Colonic mucosa (tissue), 4 donors: ENCODE data around the gene PRSS3. TPM values are rescaled to one million over a fixed set of nuclear protein-coding genes. Genes with fewer than 3 reads are reported as not detected.
"Not testable (repeated sequence)": the region's sequence is repeated elsewhere in the genome, so short reads cannot be mapped to it uniquely, and the experiment has no call there.

Experiments used
- DNase-seq: peaks from one replicate; pipeline ENCODE4 v3.0.0-alpha.2; 2020
- H3K27ac ChIP-seq: fragments of 200-600 bp; one replicate; pipeline ENCODE4 v1.8.0; 2021
- H3K27me3 ChIP-seq: fragments of 200-600 bp; one replicate; pipeline ENCODE4 v1.8.0; 2021
- H3K36me3 ChIP-seq: fragments of 200-600 bp; one replicate; pipeline ENCODE4 v1.8.0; 2021
- H3K4me1 ChIP-seq: fragments of 200-600 bp; one replicate; pipeline ENCODE4 v1.8.0; 2021; ENCODE audit warnings: mild to moderate bottlenecking
- H3K4me3 ChIP-seq: fragments of 200-600 bp; one replicate; pipeline ENCODE4 v1.8.0; 2021
- H3K9ac ChIP-seq, 2 donors: one replicate each; pipeline ENCODE4 v1.7.0; 2013; ENCODE audit warnings: control low read depth in 2 of 2, low read depth in 2 of 2, low read length in 2 of 2
- H3K9me3 ChIP-seq: fragments of 200-600 bp; one replicate; pipeline ENCODE4 v1.8.0; 2021
- CTCF ChIP-seq: fragments of 200-600 bp; IDR thresholded peaks from one replicate; pipeline ENCODE4 v1.8.0; 2022; ENCODE audit warnings: antibody characterized with exemption, mild to moderate bottlenecking
- intact Hi-C: fragments of 100-400 bp; cut with DNase I; formaldehyde crosslinking; loops from one replicate; pipeline ENCODE4 v1.14.1; 2022
- total RNA-seq, 2 donors: library from RNA; stranded (reverse); fragmentation: NEBNext Ultra II Directional in 1 of 2; extraction: Animal tissue kit (Norgen Biotek cat#: 25700) in 1 of 2; gene quantifications; one replicate each; pipeline ENCODE4 v1.2.1, GENCODE V29; 2021
- donor health status: healthy.
- donor health status: DM: no; HTN: no; CAD: no.
- donor health status: DM: no; HTN: no; CAD: no.

PRSS3 gene
- total RNA-seq, 2 donors from 2014 or later: 148 to 191 TPM

GRCh38 chr9:33795819-33796218, 458 bp downstream of the PRSS3 start:
- Histone ChIP-seq H3K27me3 (no peaks in the 10 kb centered on the region), H3K4me3 (no peak overlapping the region), H3K27ac (no peak overlapping the region), H3K9me3 (no peaks in the 10 kb centered on the region), H3K36me3 (no peaks in the 10 kb centered on the region), H3K9ac (no peak overlapping the region), H3K4me1 (no peaks in the 10 kb centered on the region)
- TF ChIP-seq CTCF: no peak
- intact Hi-C loops: no loop called here
- DNase-seq: peak; percentile 46

GRCh38 chr9:33796679-33797078, 1.3 kb downstream of the PRSS3 start:
- H3K36me3 ChIP-seq, H3K27ac ChIP-seq, H3K9me3 ChIP-seq, DNase-seq, H3K4me1 ChIP-seq, H3K9ac ChIP-seq, H3K4me3 ChIP-seq, H3K27me3 ChIP-seq, intact Hi-C loops: not testable (repeated sequence)

- Histone ChIP-seq H3K27ac (no peak overlapping the region), H3K36me3 (no peaks in the 10 kb centered on the region), H3K27me3 (no peaks in the 10 kb centered on the region), H3K4me1 (no peaks in the 10 kb centered on the region), H3K9ac (no peak overlapping the region), H3K9me3 (no peaks in the 10 kb centered on the region), H3K4me3 (no peak overlapping the region)
- intact Hi-C loops: no loop called here
- no peak for DNase-seq
- TF ChIP-seq CTCF: no peak
Measured at GRCh38 chr9:33797837-33798236, 2.5 kb downstream of the PRSS3 start.

DNA sequence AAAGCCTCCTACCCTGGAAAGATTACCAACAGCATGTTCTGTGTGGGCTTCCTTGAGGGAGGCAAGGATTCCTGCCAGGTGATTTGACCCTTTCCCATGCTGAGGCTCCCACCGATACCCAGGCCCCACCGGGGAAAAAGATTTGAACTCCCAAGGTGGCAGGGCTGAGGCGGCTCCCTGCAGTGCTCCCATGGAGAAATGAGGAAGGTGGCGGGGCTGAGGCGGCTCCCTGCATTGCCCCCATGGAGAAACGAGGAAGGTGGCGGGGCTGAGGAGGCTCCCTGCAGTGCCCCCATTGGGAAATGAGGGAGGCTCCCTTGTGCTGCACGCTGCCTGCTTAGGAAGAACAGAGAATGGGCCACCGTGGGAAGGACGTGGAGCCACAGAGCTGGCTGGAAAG, 3.2 kb downstream of the PRSS3 start:
- no peak overlapping the region for H3K9ac ChIP-seq
- no peaks in the 10 kb centered on the region for H3K4me1 ChIP-seq
- no peaks in the 10 kb centered on the region for H3K27me3 ChIP-seq
- no peak for DNase-seq
- H3K9me3 ChIP-seq: no peaks in the 10 kb centered on the region
- TF ChIP-seq CTCF: no peak
- H3K4me3 ChIP-seq: no peak overlapping the region
- H3K36me3 ChIP-seq: no peaks in the 10 kb centered on the region
- intact Hi-C loops: no loop called here
- H3K27ac ChIP-seq: no peak overlapping the region

- Histone ChIP-seq H3K27ac (no peak overlapping the region), H3K4me3 (no peak overlapping the region), H3K9ac (no peak overlapping the region), H3K36me3 (no peaks in the 10 kb centered on the region), H3K9me3 (no peaks in the 10 kb centered on the region), H3K27me3 (no peaks in the 10 kb centered on the region), H3K4me1 (no peaks in the 10 kb centered on the region)
- no peak for TF ChIP-seq CTCF
- intact Hi-C loops: no loop called here
- DNase-seq: no peak
Measured at GRCh38 chr9:33799928-33800704, 4.8 kb downstream of the PRSS3 start.

- Histone ChIP-seq H3K9ac (no peak overlapping the region), H3K27me3 (no peaks in the 10 kb centered on the region), H3K27ac (no peak overlapping the region), H3K36me3 (no peaks in the 10 kb centered on the region), H3K4me3 (no peak overlapping the region), H3K4me1 (no peaks in the 10 kb centered on the region), H3K9me3 (no peaks in the 10 kb centered on the region)
- intact Hi-C loops: no loop called here
- no peak for TF ChIP-seq CTCF
- DNase-seq: no peak
Measured at GRCh38 chr9:33800886-33801285, 5.5 kb downstream of the PRSS3 start.

DNA sequence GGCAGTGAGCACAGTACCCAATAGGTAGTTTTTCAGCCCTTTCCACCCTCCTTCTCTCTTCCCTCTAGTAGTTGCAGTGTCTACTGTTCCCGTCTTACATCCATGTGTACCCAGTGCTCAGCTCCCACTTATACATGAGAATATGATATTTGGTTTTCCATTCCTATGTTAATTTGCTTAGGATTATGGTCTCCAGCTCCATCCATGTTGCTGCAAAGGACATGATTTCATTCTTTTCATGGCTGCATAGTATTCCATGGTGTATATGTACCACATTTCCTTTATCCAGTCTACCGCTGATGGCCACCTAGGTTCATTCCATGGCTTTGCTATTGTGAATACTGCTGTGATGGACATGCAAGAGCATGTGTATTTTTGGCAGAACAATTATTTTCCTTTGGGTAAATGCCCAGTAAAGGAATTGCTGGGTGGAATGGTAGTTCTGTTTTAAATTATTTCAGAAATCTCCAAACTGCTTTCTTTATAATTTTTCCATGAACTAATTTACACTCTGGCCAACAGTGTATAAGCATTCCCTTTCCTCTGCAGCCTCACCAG, 6.7 kb downstream of the PRSS3 start:
- H3K27ac ChIP-seq, H3K27me3 ChIP-seq, H3K4me1 ChIP-seq, DNase-seq, H3K4me3 ChIP-seq, intact Hi-C loops, H3K9ac ChIP-seq, H3K36me3 ChIP-seq, H3K9me3 ChIP-seq: not testable (repeated sequence)

DNA sequence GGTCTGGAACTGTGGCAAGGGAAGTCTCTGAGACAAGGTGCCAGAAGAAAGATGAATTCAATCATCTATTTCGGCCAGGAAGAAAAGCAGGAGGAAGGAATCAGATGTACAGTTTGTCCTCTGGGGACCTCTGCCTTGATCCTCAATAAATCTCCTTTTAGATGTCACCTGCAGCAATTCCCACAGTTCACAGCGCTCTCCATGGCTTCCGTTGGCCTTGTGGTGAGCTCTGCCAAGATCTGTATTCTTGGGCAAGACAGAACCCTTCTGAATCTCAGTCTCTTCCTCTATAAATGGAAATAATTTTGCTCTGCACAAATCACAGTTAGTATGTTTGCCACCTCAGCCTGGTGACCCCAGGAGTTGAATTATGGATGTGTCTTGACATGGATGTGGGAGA, 8.8 kb downstream of the PRSS3 start:
- H3K4me3 ChIP-seq, DNase-seq, H3K27ac ChIP-seq, intact Hi-C loops, H3K27me3 ChIP-seq, H3K36me3 ChIP-seq, H3K9ac ChIP-seq, H3K4me1 ChIP-seq, H3K9me3 ChIP-seq: not testable (repeated sequence)

GRCh38 chr9:33807156-33807555, 11.8 kb downstream of the PRSS3 start:
- not testable (repeated sequence) for H3K27ac ChIP-seq

More at GRCh38 chr9:33807156-33807555, 11.8 kb downstream of the PRSS3 start:
- H3K36me3 ChIP-seq, H3K4me1 ChIP-seq, H3K9ac ChIP-seq, H3K4me3 ChIP-seq, intact Hi-C loops, H3K27me3 ChIP-seq, H3K9me3 ChIP-seq: not testable (repeated sequence)
- DNase-seq: peak; percentile 42
